IMR-90 (cell line): ENCODE results near the gene STK31. TPM values are rescaled to one million over a fixed set of nuclear protein-coding genes. Genes with fewer than 3 reads are reported as not detected.

Experiments
- ATAC-seq: fragments of 200-7000 bp; cut with Tn5 transposase; 2 replicates; pipeline ENCODE4 v1.9.1; 2020; ENCODE audit warnings: low read depth, mild to moderate bottlenecking, moderate library complexity
- BruUV-seq: library from RNA; stranded (reverse); fragments of 400-500 nt; replicated peaks from 2 replicates; lab custom pipeline; 2021; lab: Mats Ljungman, UMichigan
- CTCF ChIA-PET: fragments of 300-600 bp; formaldehyde crosslinking; extraction: SDS; loops from one replicate; lab custom pipeline; 2021; ENCODE audit warnings: antibody characterized with exemption; lab: Yijun Ruan, JAX
- POLR2A ChIA-PET: fragments of 300-600 bp; sonication (Branson Sonifier 250); formaldehyde crosslinking; loops from one replicate; lab custom pipeline; 2022; ENCODE audit warnings: antibody characterized with exemption; ENCODE audit not compliant: unreplicated experiment; lab: Charles Lee
- DNase-seq: peaks from one replicate; pipeline ENCODE4 v3.0.0; 2013
- H2AFZ ChIP-seq: replicated peaks from 2 replicates; pipeline ENCODE3; 2013; ENCODE audit warnings: low read length, mild to moderate bottlenecking; ENCODE audit not compliant: poor library complexity
- H2AK5ac ChIP-seq: 2 replicates; pipeline ENCODE4 v1.6.1; 2013; ENCODE audit warnings: low read depth, low read length, inconsistent platforms
- H2AK9ac ChIP-seq: replicated peaks from 2 replicates; pipeline ENCODE3; 2013; ENCODE audit warnings: mild to moderate bottlenecking, low read depth, low read length, moderate library complexity; ENCODE audit not compliant: poor library complexity
- H2BK120ac ChIP-seq: 2 replicates; pipeline ENCODE4 v1.6.1; 2013; ENCODE audit warnings: low read depth, low read length, inconsistent platforms
- H2BK15ac ChIP-seq: 3 replicates; pipeline ENCODE4 v1.6.1; 2013; ENCODE audit warnings: low read depth, low read length, inconsistent platforms
- H2BK20ac ChIP-seq: 2 replicates; pipeline ENCODE4 v1.6.1; 2013; ENCODE audit warnings: low read depth, mild to moderate bottlenecking, inconsistent platforms, low read length, moderate library complexity
- H2BK5ac ChIP-seq: 2 replicates; pipeline ENCODE4 v1.6.1; 2013; ENCODE audit warnings: mild to moderate bottlenecking, low read depth, low read length, inconsistent platforms; ENCODE audit not compliant: poor library complexity, severe bottlenecking
- H3K14ac ChIP-seq: replicated peaks from 2 replicates; pipeline ENCODE4 v1.6.1; 2013; ENCODE audit warnings: low read depth, low read length, inconsistent platforms
- H3K18ac ChIP-seq: 2 replicates; pipeline ENCODE4 v1.6.1; 2013; ENCODE audit warnings: low read depth, low read length, control low read depth
- H3K23ac ChIP-seq: 2 replicates; pipeline ENCODE4 v1.6.1; 2013; ENCODE audit warnings: low read depth, low read length, inconsistent platforms
- H3K27ac ChIP-seq: 2 replicates; pipeline ENCODE4 v1.5.1; 2013; ENCODE audit warnings: mild to moderate bottlenecking, control low read depth, low read length; ENCODE audit not compliant: insufficient read depth
- H3K27me3 ChIP-seq: 2 replicates; pipeline ENCODE4 v1.6.1; 2013; ENCODE audit warnings: low read length; ENCODE audit not compliant: control insufficient read depth, insufficient read depth
- H3K36me3 ChIP-seq: 2 replicates; pipeline ENCODE4 v1.6.1; 2013; ENCODE audit warnings: low read length, mixed read lengths; ENCODE audit not compliant: control insufficient read depth, insufficient read depth
- H3K4ac ChIP-seq: 2 replicates; pipeline ENCODE4 v1.6.1; 2013; ENCODE audit warnings: low read depth, low read length, inconsistent platforms
- H3K4me1 ChIP-seq: 2 replicates; pipeline ENCODE4 v1.6.1; 2013; ENCODE audit warnings: low read length, mixed read lengths; ENCODE audit not compliant: control insufficient read depth, insufficient read depth
- H3K4me2 ChIP-seq: 2 replicates; pipeline ENCODE4 v1.6.1; 2013; ENCODE audit warnings: low read depth, mild to moderate bottlenecking, control low read depth, low read length, moderate library complexity
- H3K4me3 ChIP-seq: 2 replicates; pipeline ENCODE4 v1.5.1; 2013; ENCODE audit warnings: low read depth, mild to moderate bottlenecking, control low read depth, low read length, moderate library complexity; ENCODE audit not compliant: insufficient read depth
- H3K56ac ChIP-seq: 2 replicates; pipeline ENCODE4 v1.6.1; 2013; ENCODE audit warnings: low read length, inconsistent platforms; ENCODE audit not compliant: insufficient read depth; ENCODE audit errors: extremely low read depth
- H3K79me1 ChIP-seq, 2 experiments: 2 replicates each; pipeline ENCODE4 v1.6.1; 2013; ENCODE audit warnings: low read length in 2 of 2, inconsistent platforms in 1 of 2, low read depth in 1 of 2
- H3K9ac ChIP-seq: 2 replicates; pipeline ENCODE4 v1.6.1; 2013; ENCODE audit warnings: low read depth, low read length, control low read depth
- H3K9me1 ChIP-seq: 2 replicates; pipeline ENCODE4 v1.6.1; 2013; ENCODE audit warnings: low read length, inconsistent platforms; ENCODE audit not compliant: insufficient read depth
- H3K9me3 ChIP-seq: 2 replicates; pipeline ENCODE4 v1.6.1; 2013; ENCODE audit warnings: low read length; ENCODE audit not compliant: control insufficient read depth, insufficient read depth
- H4K20me1 ChIP-seq: 2 replicates; pipeline ENCODE4 v1.6.1; 2013; ENCODE audit warnings: low read length, inconsistent platforms; ENCODE audit not compliant: insufficient read depth
- H4K5ac ChIP-seq: 2 replicates; pipeline ENCODE4 v1.6.1; 2013; ENCODE audit warnings: mild to moderate bottlenecking, low read depth, low read length, control low read depth
- H4K8ac ChIP-seq, 2 experiments: 2 replicates each; pipeline ENCODE4 v1.6.1; 2013; ENCODE audit warnings: low read depth in 2 of 2, low read length in 2 of 2, control low read depth in 1 of 2, inconsistent platforms in 1 of 2
- H4K91ac ChIP-seq: 2 replicates; pipeline ENCODE4 v1.6.1; 2013; ENCODE audit warnings: low read depth, low read length, inconsistent platforms; ENCODE audit not compliant: insufficient read depth
- BHLHE40 ChIP-seq: fragments of 150-350 bp; IDR thresholded peaks from 2 replicates; pipeline ENCODE4 v1.6.1; 2016; ENCODE audit warnings: mild to moderate bottlenecking, low read depth, low read length
- CHD1 ChIP-seq: IDR thresholded peaks from 2 replicates; pipeline ENCODE4 v1.6.1; 2012; ENCODE audit warnings: low read depth, low read length, improper control_type of control experiment
- CTCF ChIP-seq: conservative IDR thresholded peaks from 2 replicates; pipeline ENCODE4 v1.5.1; 2012; ENCODE audit warnings: mild to moderate bottlenecking, low read depth, low read length, improper control_type of control experiment
- ELK1 ChIP-seq: fragments of 150-350 bp; IDR thresholded peaks from 2 replicates; pipeline ENCODE4 v1.6.1; 2016; ENCODE audit warnings: low read depth, mild to moderate bottlenecking, low read length, moderate library complexity, borderline replicate concordance
- FOS ChIP-seq: fragments of 150-350 bp; IDR thresholded peaks from 2 replicates; pipeline ENCODE4 v1.6.1; 2016; ENCODE audit warnings: low read depth, low read length
- MAZ ChIP-seq: IDR thresholded peaks from 2 replicates; pipeline ENCODE4 v1.6.1; 2012; ENCODE audit warnings: low read depth, mild to moderate bottlenecking, low read length, improper control_type of control experiment, moderate library complexity, borderline replicate concordance
- MXI1 ChIP-seq: IDR thresholded peaks from 2 replicates; pipeline ENCODE4 v1.6.1; 2012; ENCODE audit warnings: low read depth, mild to moderate bottlenecking, low read length, moderate library complexity, borderline replicate concordance
- NFE2L2 ChIP-seq: fragments of 150-350 bp; IDR thresholded peaks from 2 replicates; pipeline ENCODE4 v1.6.1; 2016; ENCODE audit warnings: low read depth, mild to moderate bottlenecking, low read length
- POLR2A ChIP-seq: IDR thresholded peaks from 2 replicates; pipeline ENCODE4 v1.6.1; 2012; ENCODE audit warnings: mild to moderate bottlenecking, low read depth, low read length
- SMC3 ChIP-seq: fragments of 150-350 bp; IDR thresholded peaks from 2 replicates; pipeline ENCODE4 v1.6.1; 2016; ENCODE audit warnings: low read depth, mild to moderate bottlenecking, antibody characterized with exemption, low read length, moderate library complexity
- WGBS, 2 experiments: methylation state at CpG; one replicate each; pipeline versions ENCODE4 v1.1.5 to v1.1.7; 2013; ENCODE audit warnings: missing lambda C conversion rate in 2 of 2; ENCODE audit not compliant: insufficient read length in 1 of 2; ENCODE audit errors: extremely low coverage in 2 of 2; 5-methylcytosine and 5-hydroxymethylcytosine counted together
- dilution Hi-C: fragments of 300-500 bp; cut with HindIII; formaldehyde crosslinking; loops from one replicate; pipeline ENCODE4 v1.14.3; 2018; ENCODE audit warnings: low sequenced_read_pairs; ENCODE audit not compliant: unreplicated experiment
- in situ Hi-C: fragments of 300-500 bp; cut with MboI; formaldehyde crosslinking; loops from 3 replicates; pipeline ENCODE4 v1.14.3; 2019; ENCODE audit warnings: low sequenced_read_pairs, inconsistent platforms, mixed read lengths
- intact Hi-C: fragments of 100-400 bp; cut with micrococcal nuclease; formaldehyde crosslinking; loops from 2 replicates; pipeline ENCODE4 v1.10.0; 2022
- polyA plus RNA-seq, 3 experiments: library from polyadenylated mRNA; depleted of rRNA; stranded (reverse); fragments of >200 nt; gene quantifications; 2 replicates each; pipeline ENCODE4 v1.2.3, GENCODE V29; 2012; ENCODE audit warnings: low replicate concordance in 1 of 3
- total RNA-seq: library from RNA; depleted of rRNA; stranded (reverse); fragments of >200 nt; gene quantifications from 2 replicates; pipeline ENCODE4 v1.2.3, GENCODE V29; 2012
- TF ChIP-seq, protein P1 (sequence below): fragments of 150-350 bp; IDR thresholded peaks from 2 replicates; pipeline ENCODE4 v1.6.1; 2017; ENCODE audit warnings: mild to moderate bottlenecking, antibody characterized with exemption, low read length, low read depth

STK31 gene
- total and polyA plus RNA-seq, 2 of the 4 experiments (the other 2 are of a cell fraction), result not detected

- no peak overlapping the region for H4K91ac ChIP-seq
- H3K4me1 ChIP-seq, result no peaks in the 10 kb centered on the region
- dilution Hi-C loops (no loop called here), in situ Hi-C loops (no loop called here), intact Hi-C loops (no loop called here)
- H3K23ac ChIP-seq, result no peak overlapping the region
- no peak overlapping the region for H3K9ac ChIP-seq
- DNase-seq, result no peak
- H2BK120ac ChIP-seq, result no peak overlapping the region
- no peak overlapping the region for H3K18ac ChIP-seq
- no CpG with 5 or more reads among the region's 1 CpG for whole genome bisulfite sequencing, 2 experiments
- no peak overlapping the region for H3K4me3 ChIP-seq
- no peak overlapping the region for H2AFZ ChIP-seq
- no peaks in the 10 kb centered on the region for H3K79me1 ChIP-seq
- no peak overlapping the region for H4K5ac ChIP-seq
- H3K9me1 ChIP-seq, result no peaks in the 10 kb centered on the region
- H3K27me3 ChIP-seq, result no peaks in the 10 kb centered on the region
- H3K14ac ChIP-seq, result no peak overlapping the region
- no peaks in the 10 kb centered on the region for H4K20me1 ChIP-seq
- H2AK5ac ChIP-seq, result no peak overlapping the region
- peaks cover 6% of the 10 kb centered on the region for H3K9me3 ChIP-seq
- no peak overlapping the region for H4K8ac ChIP-seq
- H2AK9ac ChIP-seq, result no peak overlapping the region
- H2BK15ac ChIP-seq, result no peak overlapping the region
- H3K56ac ChIP-seq, result no peak overlapping the region
- no peak overlapping the region for H3K4ac ChIP-seq
- ChIA-PET POLR2A (no interaction called here), CTCF (no interaction called here)
- ATAC-seq, result no peak
- no peak overlapping the region for H3K4me2 ChIP-seq
- no peaks in the 10 kb centered on the region for H3K36me3 ChIP-seq
- TF ChIP-seq BHLHE40 (no peak), CTCF (no peak), ELK1 (no peak), CHD1 (no peak), MAZ (no peak), SMC3 (no peak), FOS (no peak), MXI1 (no peak), NFE2L2 (no peak), POLR2A (no peak)
- TF ChIP-seq, protein P1, sequence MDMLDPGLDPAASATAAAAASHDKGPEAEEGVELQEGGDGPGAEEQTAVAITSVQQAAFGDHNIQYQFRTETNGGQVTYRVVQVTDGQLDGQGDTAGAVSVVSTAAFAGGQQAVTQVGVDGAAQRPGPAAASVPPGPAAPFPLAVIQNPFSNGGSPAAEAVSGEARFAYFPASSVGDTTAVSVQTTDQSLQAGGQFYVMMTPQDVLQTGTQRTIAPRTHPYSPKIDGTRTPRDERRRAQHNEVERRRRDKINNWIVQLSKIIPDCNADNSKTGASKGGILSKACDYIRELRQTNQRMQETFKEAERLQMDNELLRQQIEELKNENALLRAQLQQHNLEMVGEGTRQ, result no peak
- no peak overlapping the region for H2BK5ac ChIP-seq
- BruUV-seq, result no TSS peak
- no peak overlapping the region for H2BK20ac ChIP-seq
- no peak overlapping the region for H3K27ac ChIP-seq
These were observed 36.6 kb downstream of the STK31 start for GRCh38 chr7:23746629-23747028.
